ENCODE results near the gene ZCCHC14. TPM values are rescaled to one million over a fixed set of nuclear protein-coding genes. Genes with fewer than 3 reads are reported as not detected.
A peak's percentile ranks its signal among the peaks of the same experiment; 100 is the strongest.

ZCCHC14 gene
- total RNA-seq, 1 donor from 2014 or later, result 50.4 TPM

- no peaks in the 10 kb centered on the region for H3K27me3 Mint-ChIP-seq (ENCODE audit: unreplicated experiment)
- no peak for TF ChIP-seq CTCF (IDR thresholded peaks at IDR 0.05; ENCODE audit: unreplicated experiment)
- no peak overlapping the region for H3K4me3 Mint-ChIP-seq (ENCODE audit: unreplicated experiment)
- H3K9me3 Mint-ChIP-seq (ENCODE audit: unreplicated experiment), result no peaks in the 10 kb centered on the region
- H3K36me3 Mint-ChIP-seq (ENCODE audit: low read depth, unreplicated experiment), result peaks cover 17% of the 10 kb centered on the region
- no peak overlapping the region for H3K27ac Mint-ChIP-seq (ENCODE audit: unreplicated experiment)
- DNase-seq (ENCODE audit: low spot score), result no peak
- peaks cover 18% of the 10 kb centered on the region for H3K4me1 Mint-ChIP-seq (ENCODE audit: unreplicated experiment)
Observed at GRCh38 chr16:87457061-87457611, 35.7 kb downstream of the ZCCHC14 start.

GRCh38 chr16:87454391-87454790 lies 38.4 kb downstream of the ZCCHC14 start:
- H3K27ac Mint-ChIP-seq (ENCODE audit: unreplicated experiment), result no peak overlapping the region
- H3K9me3 Mint-ChIP-seq (ENCODE audit: unreplicated experiment), result no peaks in the 10 kb centered on the region
- no peak overlapping the region for H3K4me3 Mint-ChIP-seq (ENCODE audit: unreplicated experiment)
- no peak for DNase-seq (ENCODE audit: low spot score)
- H3K27me3 Mint-ChIP-seq (ENCODE audit: unreplicated experiment), result peaks cover 3% of the 10 kb centered on the region
- H3K36me3 Mint-ChIP-seq (ENCODE audit: low read depth, unreplicated experiment), result peaks cover 24% of the 10 kb centered on the region
- peaks cover 8% of the 10 kb centered on the region for H3K4me1 Mint-ChIP-seq (ENCODE audit: unreplicated experiment)
- no peak for TF ChIP-seq CTCF (IDR thresholded peaks at IDR 0.05; ENCODE audit: unreplicated experiment)

- Mint-ChIP-seq H3K4me3 (ENCODE audit: unreplicated experiment) (no peak overlapping the region), H3K4me1 (ENCODE audit: unreplicated experiment) (peaks cover 6% of the 10 kb centered on the region), H3K36me3 (ENCODE audit: low read depth, unreplicated experiment) (peaks cover 28% of the 10 kb centered on the region), H3K9me3 (ENCODE audit: unreplicated experiment) (no peaks in the 10 kb centered on the region), H3K27ac (ENCODE audit: unreplicated experiment) (no peak overlapping the region), H3K27me3 (ENCODE audit: unreplicated experiment) (peaks cover 3% of the 10 kb centered on the region)
- DNase-seq (ENCODE audit: low spot score), result no peak
- no peak for TF ChIP-seq CTCF (IDR thresholded peaks at IDR 0.05; ENCODE audit: unreplicated experiment)
Observed at GRCh38 chr16:87453326-87453725, 39.5 kb downstream of the ZCCHC14 start.

- Mint-ChIP-seq H3K27me3 (ENCODE audit: unreplicated experiment) (peaks cover 3% of the 10 kb centered on the region), H3K4me3 (ENCODE audit: unreplicated experiment) (peak overlapping the region; percentile 57), H3K9me3 (ENCODE audit: unreplicated experiment) (no peaks in the 10 kb centered on the region), H3K4me1 (ENCODE audit: unreplicated experiment) (peaks cover 6% of the 10 kb centered on the region), H3K36me3 (ENCODE audit: low read depth, unreplicated experiment) (peaks cover 28% of the 10 kb centered on the region), H3K27ac (ENCODE audit: unreplicated experiment) (no peak overlapping the region)
- no peak for TF ChIP-seq CTCF (IDR thresholded peaks at IDR 0.05; ENCODE audit: unreplicated experiment)
- DNase-seq (ENCODE audit: low spot score), result no peak
Observed at GRCh38 chr16:87451563-87452210, 41.1 kb downstream of the ZCCHC14 start.

- Mint-ChIP-seq H3K9me3 (ENCODE audit: unreplicated experiment) (no peaks in the 10 kb centered on the region), H3K36me3 (ENCODE audit: low read depth, unreplicated experiment) (peaks cover 37% of the 10 kb centered on the region), H3K4me1 (ENCODE audit: unreplicated experiment) (peaks cover 3% of the 10 kb centered on the region), H3K27ac (ENCODE audit: unreplicated experiment) (no peak overlapping the region), H3K27me3 (ENCODE audit: unreplicated experiment) (peaks cover 3% of the 10 kb centered on the region), H3K4me3 (ENCODE audit: unreplicated experiment) (no peak overlapping the region)
- no peak for TF ChIP-seq CTCF (IDR thresholded peaks at IDR 0.05; ENCODE audit: unreplicated experiment)
- DNase-seq (ENCODE audit: low spot score), result no peak
Observed at GRCh38 chr16:87448866-87449265, 44.0 kb downstream of the ZCCHC14 start.

All from endothelial cell (in vitro differentiated cells).